Measurements from ENCODE around the gene ZNF780A.

DNA sequence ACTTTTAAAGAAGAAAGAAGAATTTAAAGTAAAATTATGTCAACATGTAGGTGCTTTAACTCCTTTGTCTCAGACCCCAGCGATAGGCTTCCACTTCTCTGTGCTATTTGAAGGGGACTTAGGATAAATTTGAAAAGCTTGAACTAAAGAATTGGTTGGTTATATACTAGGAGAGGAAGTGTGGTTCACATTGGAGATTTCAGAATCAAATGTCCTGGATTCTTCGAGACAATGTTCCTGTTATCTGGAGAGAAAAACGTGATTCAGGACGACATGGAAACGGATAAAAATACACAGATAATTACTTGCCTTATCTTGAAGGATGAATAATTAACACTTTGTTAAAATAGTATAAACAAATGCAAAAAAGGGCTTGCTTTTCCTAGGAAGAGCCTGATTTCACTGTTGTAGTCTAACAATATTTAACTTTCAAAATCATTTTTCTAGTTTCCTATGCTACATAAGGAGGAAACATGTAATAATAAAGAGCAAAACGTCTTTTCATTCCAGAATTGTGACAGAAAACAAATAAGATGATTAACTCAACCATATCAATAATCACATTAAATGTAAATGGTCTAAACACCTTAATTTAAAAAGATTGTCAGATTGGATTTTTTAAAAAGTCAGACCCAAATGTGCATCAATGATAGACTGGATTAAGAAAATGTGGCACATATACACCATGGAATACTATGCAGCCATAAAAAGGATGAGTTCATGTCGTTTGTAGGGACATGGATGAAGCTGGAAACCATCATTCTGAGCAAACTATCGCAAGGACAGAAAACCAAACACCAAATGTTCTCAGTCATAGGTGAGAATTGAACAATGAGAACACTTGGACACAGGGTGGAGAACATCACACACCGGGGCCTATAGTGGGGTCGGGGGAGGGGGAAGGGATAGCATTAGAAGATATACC lies 724 bp upstream of the ZNF780A start:
- no peak for TF ChIP-seq EZH2phosphoT487 (IDR thresholded peaks at IDR 0.05; ENCODE audit: borderline replicate concordance)
- TF ChIP-seq, protein P1, sequence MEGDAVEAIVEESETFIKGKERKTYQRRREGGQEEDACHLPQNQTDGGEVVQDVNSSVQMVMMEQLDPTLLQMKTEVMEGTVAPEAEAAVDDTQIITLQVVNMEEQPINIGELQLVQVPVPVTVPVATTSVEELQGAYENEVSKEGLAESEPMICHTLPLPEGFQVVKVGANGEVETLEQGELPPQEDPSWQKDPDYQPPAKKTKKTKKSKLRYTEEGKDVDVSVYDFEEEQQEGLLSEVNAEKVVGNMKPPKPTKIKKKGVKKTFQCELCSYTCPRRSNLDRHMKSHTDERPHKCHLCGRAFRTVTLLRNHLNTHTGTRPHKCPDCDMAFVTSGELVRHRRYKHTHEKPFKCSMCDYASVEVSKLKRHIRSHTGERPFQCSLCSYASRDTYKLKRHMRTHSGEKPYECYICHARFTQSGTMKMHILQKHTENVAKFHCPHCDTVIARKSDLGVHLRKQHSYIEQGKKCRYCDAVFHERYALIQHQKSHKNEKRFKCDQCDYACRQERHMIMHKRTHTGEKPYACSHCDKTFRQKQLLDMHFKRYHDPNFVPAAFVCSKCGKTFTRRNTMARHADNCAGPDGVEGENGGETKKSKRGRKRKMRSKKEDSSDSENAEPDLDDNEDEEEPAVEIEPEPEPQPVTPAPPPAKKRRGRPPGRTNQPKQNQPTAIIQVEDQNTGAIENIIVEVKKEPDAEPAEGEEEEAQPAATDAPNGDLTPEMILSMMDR (conservative IDR thresholded peaks at IDR 0.05; ENCODE audit: low read length) = no peak

All from Loucy (cell line).